Measurements from ENCODE around the gene ATXN8OS.
"Not testable (repeated sequence)": the region's sequence is repeated elsewhere in the genome, so short reads cannot be mapped to it uniquely, and the experiment has no call there.

The ATXN8OS gene

DNA sequence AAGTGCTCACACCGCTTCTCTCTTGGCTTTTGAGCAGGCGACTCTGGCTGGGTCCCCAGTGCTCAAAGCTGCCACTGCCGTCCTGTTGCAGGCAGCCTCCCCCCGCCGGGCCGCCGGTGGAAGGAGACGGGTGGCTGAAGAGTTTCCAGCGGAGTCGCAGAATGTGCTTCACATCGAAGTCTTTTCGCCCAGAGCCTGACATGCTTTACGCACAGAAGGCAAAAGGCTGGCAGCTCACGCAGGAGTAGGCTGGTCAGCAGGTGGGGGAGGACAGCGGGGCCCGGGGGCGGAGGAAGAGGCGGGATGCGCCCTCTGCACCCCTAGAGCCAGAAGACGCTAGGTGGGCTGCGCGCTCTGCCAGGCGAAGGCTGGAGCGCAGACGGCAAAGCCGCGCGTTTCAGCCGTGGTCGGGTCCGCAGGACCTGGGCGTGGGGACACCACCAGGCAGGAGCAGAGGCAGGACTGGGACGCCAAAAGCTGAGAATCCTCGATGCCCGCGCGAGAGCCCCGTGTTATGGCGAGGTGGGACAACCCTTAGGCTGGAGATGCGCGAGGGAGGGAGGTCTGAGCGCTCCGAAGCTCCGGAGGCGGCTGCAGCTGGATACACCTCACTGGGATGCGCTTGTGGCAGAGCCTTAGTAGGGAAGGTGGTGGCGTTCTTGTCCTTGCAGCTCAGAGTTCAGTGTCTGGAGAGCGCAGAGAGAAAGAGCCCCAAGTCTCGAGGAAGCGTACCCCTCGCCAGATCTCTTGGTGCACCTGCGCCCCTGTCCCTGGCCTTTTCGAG is at the start of gene ATXN8OS:
ATXN8OS (plus strand) TSS at position 329 of the 784 bp plus-strand sequence.
- DNase-seq: peak in 6 of 10 donors; percentile 10 to 84 (median 51)
- intact Hi-C loops (cut with DNase I): no loop called here

DNA sequence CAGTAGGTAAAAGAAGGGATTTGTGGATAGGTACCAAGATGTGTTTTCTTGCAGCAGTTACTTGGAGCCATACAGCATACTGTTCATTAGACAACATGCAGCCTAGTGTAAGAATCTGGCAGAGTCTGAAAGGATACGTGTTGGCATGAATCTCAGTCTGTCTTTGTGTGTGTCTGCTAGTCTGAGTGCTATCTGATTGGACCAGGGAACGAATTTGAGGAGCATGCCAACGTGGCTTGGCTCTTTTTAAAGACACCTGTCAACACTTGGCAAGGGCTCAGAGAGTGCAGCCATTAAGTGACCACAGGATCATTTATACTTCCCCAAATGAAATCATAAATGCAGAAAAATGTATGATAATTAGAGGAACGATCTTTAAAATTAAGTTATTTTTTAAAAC is 27.6 kb upstream of the ATXN8OS start:
- no peak for DNase-seq
- intact Hi-C loops (cut with DNase I): no loop called here

GRCh38 chr13:70087247-70087646 is 20.4 kb upstream of the ATXN8OS start:
- intact Hi-C loops (cut with DNase I): no loop called here
- DNase-seq: no peak

DNA sequence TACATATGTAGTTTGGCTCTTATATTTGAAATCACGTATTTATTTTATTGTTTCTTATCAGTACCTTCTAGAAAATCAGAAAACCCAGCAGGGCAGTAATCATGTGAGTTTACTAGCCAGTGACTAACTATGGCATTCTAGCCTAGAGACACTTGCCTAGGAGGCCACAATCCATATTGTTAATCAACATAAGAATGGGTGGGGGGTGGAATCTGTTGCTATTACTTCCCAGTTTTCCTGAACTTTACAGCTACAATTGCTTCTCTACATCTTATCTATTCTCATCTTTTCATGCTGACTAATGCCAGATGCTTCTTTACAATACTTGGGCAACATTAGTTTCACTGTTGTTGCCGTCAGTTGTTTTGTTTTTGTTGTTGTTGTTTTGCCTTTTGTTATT is 18.7 kb upstream of the ATXN8OS start:
- no peak for DNase-seq
- intact Hi-C loops (cut with DNase I): no loop called here

DNA sequence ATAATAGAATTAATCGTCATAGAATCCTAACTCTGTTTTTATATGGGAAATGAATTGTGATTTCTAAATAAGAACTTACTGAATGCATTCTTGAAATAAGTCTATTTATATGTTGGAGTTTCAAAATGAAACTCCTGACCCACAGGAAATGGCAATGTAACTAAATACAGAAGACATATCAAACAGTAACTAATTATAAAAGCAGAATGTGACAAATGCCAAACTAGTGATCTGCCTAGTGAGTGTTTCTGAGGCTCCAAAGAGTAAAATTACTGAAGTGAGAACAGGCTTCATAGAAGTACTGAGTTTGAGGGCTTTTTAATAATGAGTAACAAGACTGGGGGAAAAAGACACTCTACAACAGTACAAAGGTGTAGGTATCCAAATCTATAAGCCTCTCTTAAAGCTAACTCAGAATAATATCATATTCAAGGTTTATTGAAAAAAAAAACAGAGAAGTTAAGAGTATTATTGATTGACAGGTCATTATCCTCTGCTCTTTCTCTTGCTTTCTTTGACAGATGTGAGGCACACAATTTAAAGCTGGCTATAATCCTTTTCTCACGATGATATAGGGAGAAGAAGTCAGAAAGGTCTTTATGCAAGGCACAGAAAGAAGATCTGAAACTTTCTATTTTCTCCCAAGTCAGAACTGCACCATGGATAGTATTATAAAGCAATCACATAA is 17.4 kb upstream of the ATXN8OS start:
- intact Hi-C loops (cut with DNase I): no loop called here
- no peak for DNase-seq

DNA sequence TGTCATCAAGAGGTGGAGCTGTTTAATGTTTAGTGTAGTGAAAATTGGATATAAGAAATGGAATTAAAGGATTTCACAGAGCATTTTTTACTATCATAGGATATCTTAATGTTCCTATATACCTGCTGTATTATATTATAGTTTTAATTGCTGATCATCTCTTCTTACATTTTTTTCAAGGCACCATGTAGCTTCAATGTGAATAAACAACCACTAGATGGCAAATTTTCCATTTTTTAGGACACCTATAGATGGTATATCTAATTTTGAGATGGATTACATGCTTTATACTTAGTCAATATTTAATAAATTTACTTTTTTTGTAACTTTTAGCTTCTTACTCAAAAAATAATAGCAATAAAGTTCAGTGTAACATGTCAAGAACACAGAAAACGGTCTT is 9.0 kb upstream of the ATXN8OS start:
- no peak for DNase-seq
- intact Hi-C loops (cut with DNase I): no loop called here

GRCh38 chr13:70104481-70104880 is 3.1 kb upstream of the ATXN8OS start:
- intact Hi-C loops (cut with DNase I): no loop called here
- no peak for DNase-seq

GRCh38 chr13:70107125-70107497 is 515 bp upstream of the ATXN8OS start:
- intact Hi-C loops (cut with DNase I): no loop called here
- peak in 1 of 10 donors; percentile 47 for DNase-seq

GRCh38 chr13:70108356-70109105 is 905 bp downstream of the ATXN8OS start, which contains the start of gene KLHL1:
Gene KLHL1, minus strand, starts transcription at chr13:70108452. Its CDS starts 753 bp downstream, at chr13:70107699.
- intact Hi-C loops (cut with DNase I): no loop called here
- DNase-seq: peak in 1 of 10 donors; percentile 16

DNA sequence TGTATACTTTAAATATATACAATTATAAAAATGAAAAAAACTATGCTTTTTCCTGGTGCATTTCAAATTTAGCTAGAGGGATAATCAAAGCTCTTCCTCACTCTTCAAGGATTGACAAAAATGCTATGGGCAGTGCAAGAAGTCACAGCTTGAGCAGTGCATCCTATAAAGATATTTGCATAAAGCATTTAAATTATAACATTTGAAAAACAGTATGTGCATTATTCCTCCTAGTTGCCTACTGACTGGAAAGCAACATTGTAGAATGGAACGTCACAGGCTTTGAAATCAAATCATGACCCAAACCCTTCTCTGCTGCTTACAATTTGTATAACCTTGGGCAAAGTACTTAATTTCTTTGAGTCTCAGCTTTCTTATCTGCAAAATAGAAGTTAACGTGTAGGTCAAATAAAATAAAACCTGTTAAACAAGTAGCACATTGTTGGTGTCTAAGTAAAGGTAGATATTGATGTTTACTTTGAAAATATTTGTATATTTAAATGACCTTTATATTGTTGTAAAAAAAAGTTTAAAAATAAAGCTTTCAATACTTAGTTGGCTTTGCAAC is 9.8 kb downstream of the ATXN8OS start:
- intact Hi-C loops (cut with DNase I): no loop called here
- no peak for DNase-seq

- intact Hi-C loops (cut with DNase I): no loop called here
- DNase-seq: no peak
Measured at GRCh38 chr13:70125693-70126092, 18.1 kb downstream of the ATXN8OS start.

DNA sequence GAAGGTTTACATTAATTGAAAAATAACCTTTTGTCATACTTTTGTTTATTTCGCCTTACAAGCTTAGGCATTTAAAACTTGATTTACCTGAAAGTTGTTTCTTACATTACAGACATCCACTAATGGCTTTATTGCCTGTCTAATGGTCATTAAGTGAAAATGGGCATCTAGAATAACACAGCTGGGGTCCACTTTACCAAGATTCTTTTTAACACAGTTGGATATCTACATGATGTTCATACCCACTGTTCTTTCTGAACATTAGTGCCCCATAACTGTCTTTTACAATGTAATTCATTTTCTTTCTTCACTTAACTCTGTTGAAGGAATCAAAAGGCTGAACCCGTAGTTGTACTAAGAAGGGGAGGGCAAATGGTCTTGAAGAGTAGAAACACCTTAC is 20.5 kb downstream of the ATXN8OS start:
- DNase-seq: no peak
- intact Hi-C loops (cut with DNase I): no loop called here

GRCh38 chr13:70142658-70143057 is 35.0 kb downstream of the ATXN8OS start:
- peak in 2 of 10 donors; percentile 26 to 46 for DNase-seq
- intact Hi-C loops (cut with DNase I): not testable (repeated sequence)

DNA sequence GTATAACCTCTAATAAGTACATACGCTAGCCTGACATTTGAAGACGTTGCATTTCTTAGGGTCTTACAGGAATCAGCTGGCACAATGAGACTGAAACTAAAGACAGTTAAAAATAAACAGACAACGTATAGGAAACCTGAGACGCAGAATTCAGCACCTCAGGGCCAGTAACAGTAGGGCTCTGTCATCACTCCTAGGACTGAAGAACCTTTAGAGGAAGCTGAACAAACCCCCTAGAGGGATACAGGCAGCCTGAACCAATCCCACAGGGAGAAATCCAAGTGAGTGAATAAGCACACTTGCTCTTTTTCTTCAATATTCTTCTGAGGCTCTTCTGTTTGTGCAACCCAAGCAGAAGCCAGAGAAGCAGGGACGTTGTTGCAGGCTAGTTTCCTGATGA is 54.5 kb downstream of the ATXN8OS start:
- intact Hi-C loops (cut with DNase I): no loop called here
- DNase-seq: no peak

GRCh38 chr13:70170689-70171088 is 63.1 kb downstream of the ATXN8OS start:
- intact Hi-C loops (cut with DNase I): no loop called here
- DNase-seq: no peak

DNA sequence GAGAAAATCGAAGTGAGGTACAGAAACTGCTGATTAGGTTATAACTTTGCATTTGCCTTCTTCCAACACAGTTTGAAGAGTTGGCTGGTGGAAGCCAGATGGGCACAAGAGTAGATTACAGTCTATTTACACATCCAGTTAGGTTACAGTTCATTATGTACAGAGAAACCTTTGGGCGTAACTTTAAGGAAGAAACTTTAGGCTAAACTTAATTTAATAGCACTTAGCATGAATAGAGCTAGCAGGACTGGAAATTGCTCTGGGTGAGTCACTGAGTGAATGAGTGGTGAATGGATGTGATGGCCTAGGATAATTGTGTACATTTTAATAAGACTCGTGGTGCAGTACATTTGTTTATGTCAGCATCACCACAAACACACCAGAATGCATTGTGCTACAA is 63.5 kb downstream of the ATXN8OS start:
- intact Hi-C loops (cut with DNase I): no loop called here
- no peak for DNase-seq

DNA sequence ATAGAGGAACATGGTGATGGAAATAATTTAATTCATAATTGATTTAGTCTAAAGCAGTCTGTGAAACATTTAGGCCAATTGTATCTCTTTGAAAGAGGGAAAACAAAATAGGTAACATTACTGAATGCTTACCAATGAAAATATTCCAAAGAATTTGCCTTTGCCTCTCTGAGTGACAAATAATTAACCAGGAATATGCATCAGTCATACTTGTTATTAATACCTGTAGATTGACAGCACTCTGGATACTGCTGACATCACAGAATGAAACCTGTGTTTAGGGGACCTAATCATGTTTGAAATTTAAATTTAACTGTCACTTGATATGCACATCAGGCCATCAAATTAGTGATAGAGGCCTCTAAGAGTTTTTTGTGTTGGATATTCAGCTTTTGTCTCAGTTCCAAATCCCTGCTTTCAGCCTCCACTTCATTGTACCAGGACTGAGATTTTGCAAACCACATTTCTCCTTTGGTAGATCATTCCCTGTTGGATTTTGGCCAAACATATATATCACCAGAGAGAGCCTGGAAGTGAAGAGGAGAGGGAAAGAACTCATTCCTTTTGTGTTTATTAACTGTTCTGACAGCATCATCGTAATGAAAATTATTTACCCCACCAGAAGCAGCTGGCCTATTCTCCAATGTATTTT is 65.4 kb downstream of the ATXN8OS start:
- intact Hi-C loops (cut with DNase I): no loop called here
- DNase-seq: no peak

- no peak for DNase-seq
- intact Hi-C loops (cut with DNase I): no loop called here
Measured at GRCh38 chr13:70173598-70173959, 66.0 kb downstream of the ATXN8OS start.

- no peak for DNase-seq
- intact Hi-C loops (cut with DNase I): no loop called here
Measured at GRCh38 chr13:70178346-70178745, 70.7 kb downstream of the ATXN8OS start.

Measured in posterior cingulate gyrus (tissue), 11 donors.